HepG2 (cell line): ENCODE measurements around the gene NFYC. TPM values are rescaled to one million over a fixed set of nuclear protein-coding genes. Genes with fewer than 3 reads are reported as not detected.

Experiments
- ATAC-seq: fragments of 200-7000 bp; cut with Tn5 transposase; 3 replicates; pipeline ENCODE4 v1.9.1; 2020; ENCODE audit warnings: mild to moderate bottlenecking, moderate library complexity
- BruUV-seq: library from RNA; stranded (reverse); fragments of 400-500 nt; replicated peaks from 2 replicates; lab custom pipeline; 2021; lab: Mats Ljungman, UMichigan
- CTCF ChIA-PET: fragments of 300-600 bp; formaldehyde crosslinking; extraction: SDS; loops from one replicate; lab custom pipeline; 2021; ENCODE audit warnings: low total read pairs, inconsistent platforms, low intra/inter-chr PET ratio; lab: Yijun Ruan, JAX
- POLR2A ChIA-PET: fragments of 350-600 bp; sonication (Branson Sonifier 250); formaldehyde crosslinking; loops from one replicate; lab custom pipeline; 2020; ENCODE audit warnings: antibody characterized with exemption, inconsistent platforms; lab: Yijun Ruan, JAX
- DNase-seq: peaks from one replicate; pipeline ENCODE4 v3.0.0-alpha.2; 2015; ENCODE audit warnings: low spot score
- FAIRE-seq: peaks from 3 replicates; lab custom pipeline; 2011; peaks lifted over from hg19 to GRCh38; lab: Jason Lieb, UNC
- H2AFZ ChIP-seq: one replicate; pipeline ENCODE4 v1.6.1; 2011; ENCODE audit warnings: low read length, inconsistent platforms
- H3K27ac ChIP-seq: fragments of 300-600 bp; 3 replicates; pipeline ENCODE4 v1.8.0; 2011; ENCODE audit warnings: mixed run types, mild to moderate bottlenecking, mixed read lengths, low read length, inconsistent platforms; ENCODE audit not compliant: insufficient read depth; ENCODE audit errors: extremely low read length
- H3K27me3 ChIP-seq, 2 experiments: fragments of 200-600 bp in 1 of 2; 2 replicates in 1 of 2; 3 replicates in 1 of 2; pipeline versions ENCODE4 v1.6.0 to v1.8.0; 2011; ENCODE audit warnings: low read length in 2 of 2, mild to moderate bottlenecking in 2 of 2, moderate library complexity in 2 of 2, inconsistent platforms in 1 of 2; ENCODE audit not compliant: insufficient read depth in 2 of 2, control insufficient read depth in 1 of 2
- H3K36me3 ChIP-seq, 2 experiments: fragments of 200-600 bp in 1 of 2; replicated peaks in 1 of 2; 2 replicates in 1 of 2; 3 replicates in 1 of 2; pipeline versions ENCODE4 v1.5.1 to v1.8.0; 2011; ENCODE audit warnings: low read length in 2 of 2, inconsistent platforms in 1 of 2; ENCODE audit not compliant: insufficient read depth in 2 of 2, control insufficient read depth in 1 of 2
- H3K4me1 ChIP-seq: 2 replicates; pipeline ENCODE4 v1.5.1; 2012; ENCODE audit warnings: low read length, inconsistent platforms; ENCODE audit not compliant: insufficient read depth
- H3K4me2 ChIP-seq: 2 replicates; pipeline ENCODE4 v1.6.0; 2011; ENCODE audit warnings: low read depth, low read length, inconsistent platforms
- H3K4me3 ChIP-seq, 3 experiments: fragments of 200-600 bp in 1 of 3; sonication (generic), shearing (Covaris generic) in 1 of 3; replicated peaks in 1 of 3; 2 replicates each; pipeline ENCODE4 v1.5.1; 2011 to 2016; ENCODE audit warnings: low read length in 3 of 3, inconsistent platforms in 2 of 3, low read depth in 2 of 3, mild to moderate bottlenecking in 2 of 3, control low read depth in 1 of 3, mixed read lengths in 1 of 3; ENCODE audit not compliant: insufficient read depth in 1 of 3
- H3K79me2 ChIP-seq: one replicate; pipeline ENCODE4 v1.6.1; 2011; ENCODE audit warnings: low read length, inconsistent platforms; ENCODE audit not compliant: insufficient read depth
- H3K9ac ChIP-seq: 2 replicates; pipeline ENCODE4 v1.6.0; 2011; ENCODE audit warnings: mild to moderate bottlenecking, low read depth, low read length, inconsistent platforms; ENCODE audit not compliant: insufficient read depth
- H3K9me3 ChIP-seq: 2 replicates; pipeline ENCODE4 v1.5.1; 2012; ENCODE audit warnings: mild to moderate bottlenecking, low read length
- H4K20me1 ChIP-seq: 2 replicates; pipeline ENCODE4 v1.6.0; 2011; ENCODE audit warnings: inconsistent platforms, mild to moderate bottlenecking, low read length, moderate library complexity; ENCODE audit not compliant: insufficient read depth
- IRX3 ChIP-seq: sonication (generic); formaldehyde crosslinking; IDR thresholded peaks from 2 replicates; pipeline ENCODE4 v1.8.1; 2023; ENCODE audit warnings: mild to moderate bottlenecking, low read depth, missing genetic modification reagents, borderline replicate concordance
- RBM22 ChIP-seq: fragments of 200-400 bp; formaldehyde crosslinking; optimal IDR thresholded peaks from 2 replicates; pipeline ENCODE3; 2017; ENCODE audit warnings: mild to moderate bottlenecking, low read length, moderate library complexity
- RFX5 ChIP-seq: IDR thresholded peaks from 2 replicates; pipeline ENCODE4 v1.6.1; 2011; ENCODE audit warnings: low read depth, low read length, improper control_type of control experiment
- SKIL ChIP-seq: sonication (generic); formaldehyde crosslinking; IDR thresholded peaks from 2 replicates; pipeline ENCODE4 v1.8.0; 2022; ENCODE audit warnings: missing genetic modification reagents, mild to moderate bottlenecking, moderate library complexity, borderline replicate concordance
- WIZ ChIP-seq: sonication (generic); formaldehyde crosslinking; IDR thresholded peaks from 2 replicates; pipeline ENCODE4 v1.5.1; 2020; ENCODE audit warnings: mild to moderate bottlenecking, missing genetic modification reagents
- ZNF503 ChIP-seq: sonication (generic); formaldehyde crosslinking; IDR thresholded peaks from 2 replicates; pipeline ENCODE4 v1.4.0; 2020; ENCODE audit warnings: missing genetic modification reagents
- ZNF749 ChIP-seq: sonication (generic); formaldehyde crosslinking; IDR thresholded peaks from 2 replicates; pipeline ENCODE4 v1.8.0; 2022; ENCODE audit warnings: mild to moderate bottlenecking, missing genetic modification reagents, moderate library complexity, borderline replicate concordance
- WGBS: methylation state at CpG from one replicate; pipeline ENCODE4 v1.1.6; 2017; ENCODE audit warnings: low lambda C conversion rate; 5-methylcytosine and 5-hydroxymethylcytosine counted together
- in situ Hi-C: cut with HindIII; loops from 2 replicates; pipeline ENCODE4 v1.10.0; 2017; ENCODE audit warnings: low pct_unique_long_range_greater_than_20kb; ENCODE audit not compliant: extremely low pct_ligation_motif_present
- intact Hi-C: fragments of 100-400 bp; cut with micrococcal nuclease; formaldehyde crosslinking; loops from one replicate; pipeline ENCODE4 v1.10.0; 2022; ENCODE audit not compliant: unreplicated experiment
- polyA plus RNA-seq, 8 experiments: library from polyadenylated mRNA; depleted of rRNA in 3 of 8; stranded (reverse) in 7 of 8; unstranded in 1 of 8; fragments of >200 nt; fragmentation: Illumina TruSeq in 4 of 8; extraction: Trizol in 4 of 8; gene quantifications; 2 replicates each; pipeline versions ENCODE4 v1.2.1 to v1.2.3, GENCODE V29; 2011 to 2016; ENCODE audit warnings: low read depth in 4 of 8, missing spikeins in 1 of 8, mixed read lengths in 1 of 8; ENCODE audit not compliant: insufficient read depth in 1 of 8
- total RNA-seq, 5 experiments: library from RNA; depleted of rRNA; stranded (reverse); fragments of >200 nt; fragmentation: Illumina TruSeq; extraction: Trizol; gene quantifications; 2 replicates each; pipeline ENCODE4 v1.2.3, GENCODE V29; 2016; ENCODE audit warnings: low read depth in 1 of 5

NFYC gene
- total and polyA plus RNA-seq, 2 of the 13 experiments (the other 11 are each of a cell fraction or from before 2014, with no cell fraction given), result 33.9 to 73.7 TPM

- Histone ChIP-seq H3K79me2 (peaks cover 27% of the 10 kb centered on the region), H3K4me2 (no peak overlapping the region)
- no peak for TF ChIP-seq IRX3 (CRISPR knock-in tag)
- no peak for TF ChIP-seq ZNF503 (CRISPR knock-in tag)
- TF ChIP-seq WIZ (CRISPR knock-in tag), result no peak
- TF ChIP-seq SKIL, result no peak
- TF ChIP-seq RFX5, result no peak
- peak; percentile 53 for TF ChIP-seq RBM22
- TF ChIP-seq ZNF749 (CRISPR knock-in tag), result no peak
- TF ChIP-seq, all 625 proteins: peak for 1
- Histone ChIP-seq H4K20me1 (no peaks in the 10 kb centered on the region), H2AFZ (no peak overlapping the region), H3K27me3 (no peaks in the 10 kb centered on the region), H3K9ac (no peak overlapping the region), H3K9me3 (no peaks in the 10 kb centered on the region), H3K36me3 (peaks cover 9 to 79% of the 10 kb centered on the region in 2 experiments), H3K4me3 (no peak overlapping the region), H3K27ac (no peak overlapping the region), H3K4me1 (peaks cover 36% of the 10 kb centered on the region)
- no TSS peak for BruUV-seq
- POLR2A ChIA-PET, result interaction anchor here (1.8 kb wide), 1 partner anchor 12 kb away, joined by 4 read pairs; no protein-coding TSS in a partner anchor
- CTCF ChIA-PET, result no interaction called here
- no peak for DNase-seq
- intact Hi-C loops, result no loop called here
- ATAC-seq, result no peak
- in situ Hi-C loops, result no loop called here
- no peak for FAIRE-seq
- 93% methylated on average over 2 of the region's 2 CpGs for WGBS
Measured at GRCh38 chr1:40746344-40747090, 55.0 kb downstream of the NFYC start.
